ENCODE data around the gene NOTUM.

NOTUM gene

DNA sequence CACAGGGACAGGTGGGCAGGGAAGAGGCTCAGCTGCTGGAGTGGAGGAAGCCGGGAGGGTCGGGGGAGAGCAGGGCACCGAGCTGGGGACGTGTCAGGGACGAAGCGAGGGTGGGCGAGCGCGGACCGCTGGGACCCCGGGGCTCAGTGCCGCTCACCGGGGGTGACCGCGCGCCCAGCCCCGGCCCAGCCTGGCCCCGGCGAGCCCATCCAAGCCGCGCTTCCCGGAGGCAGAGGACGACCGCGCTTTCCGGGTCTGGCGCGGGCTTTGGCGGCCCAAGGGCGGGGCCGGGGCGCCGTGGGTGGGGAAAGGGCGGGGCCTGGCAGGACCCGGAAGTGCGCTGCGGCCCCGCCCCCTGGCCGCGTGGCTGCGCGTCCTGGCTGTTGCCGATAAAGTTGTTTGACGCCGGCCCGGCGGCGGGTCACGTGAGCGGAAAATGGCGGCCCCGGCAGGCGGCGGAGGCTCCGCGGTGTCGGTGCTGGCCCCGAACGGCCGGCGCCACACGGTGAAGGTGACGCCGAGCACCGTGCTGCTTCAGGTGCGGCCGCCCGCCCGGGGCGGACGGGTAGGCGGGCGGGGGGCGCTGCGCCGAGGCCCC, 16.3 kb upstream of the NOTUM start, which contains the start of gene ASPSCR1:
Gene ASPSCR1 (plus strand): TSS at position 419 of the 598 bp plus-strand sequence. CDS start 18 bp downstream, at position 437.
- FAIRE-seq, result no peak

GRCh38 chr17:81976332-81977210, 15.6 kb upstream of the NOTUM start:
- no peak for FAIRE-seq

GRCh38 chr17:81973432-81973831, 12.4 kb upstream of the NOTUM start:
- FAIRE-seq, result no peak

DNA sequence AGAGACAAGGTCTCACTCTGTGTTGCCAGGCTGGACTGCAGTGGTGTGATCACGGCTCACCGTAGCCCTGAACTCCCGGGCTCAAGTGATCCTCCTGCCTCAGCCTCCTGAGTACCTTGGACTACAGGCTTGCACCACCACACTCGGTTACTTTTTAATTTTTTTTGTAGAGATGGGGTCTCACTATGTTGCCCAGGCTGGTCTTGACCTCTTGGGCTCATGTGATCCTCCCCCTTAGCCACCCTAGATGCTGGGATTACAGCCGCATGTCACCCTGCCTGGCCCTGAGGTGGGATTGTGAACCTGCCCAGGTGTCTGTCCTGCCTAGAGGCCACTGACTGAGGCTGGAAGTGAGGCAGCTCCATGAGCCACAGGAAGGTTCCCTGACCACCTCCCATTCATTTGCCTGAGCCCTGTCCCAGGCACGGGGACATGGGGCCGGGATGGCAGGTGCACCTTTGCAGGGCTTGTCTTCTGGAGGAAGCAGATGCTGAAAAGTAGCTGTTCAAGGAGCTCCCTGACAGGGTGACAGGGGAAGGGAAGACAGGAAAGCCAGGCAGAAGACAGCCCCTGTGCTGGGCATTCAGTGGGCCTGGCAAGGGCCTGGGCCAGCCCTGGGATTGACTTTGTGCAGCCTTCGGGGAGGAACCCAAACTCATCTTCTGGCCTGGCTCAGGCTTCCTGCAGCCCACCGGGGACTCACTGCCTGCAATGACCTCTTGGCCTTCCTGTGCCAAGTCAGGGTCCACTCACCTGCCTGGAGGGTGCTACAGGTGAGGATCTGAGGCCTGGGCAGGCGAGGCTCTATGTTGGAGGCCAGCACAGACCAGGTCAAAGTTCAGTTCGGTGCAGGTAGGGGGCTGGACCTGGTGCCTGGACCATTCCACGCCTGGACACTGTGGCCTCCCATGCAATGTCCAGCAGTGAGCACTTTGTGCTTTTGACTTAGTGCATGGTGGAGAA, 8.1 kb upstream of the NOTUM start:
- FAIRE-seq, result no peak

- FAIRE-seq, result no peak
Observed at GRCh38 chr17:81968396-81968745, 7.4 kb upstream of the NOTUM start.

DNA sequence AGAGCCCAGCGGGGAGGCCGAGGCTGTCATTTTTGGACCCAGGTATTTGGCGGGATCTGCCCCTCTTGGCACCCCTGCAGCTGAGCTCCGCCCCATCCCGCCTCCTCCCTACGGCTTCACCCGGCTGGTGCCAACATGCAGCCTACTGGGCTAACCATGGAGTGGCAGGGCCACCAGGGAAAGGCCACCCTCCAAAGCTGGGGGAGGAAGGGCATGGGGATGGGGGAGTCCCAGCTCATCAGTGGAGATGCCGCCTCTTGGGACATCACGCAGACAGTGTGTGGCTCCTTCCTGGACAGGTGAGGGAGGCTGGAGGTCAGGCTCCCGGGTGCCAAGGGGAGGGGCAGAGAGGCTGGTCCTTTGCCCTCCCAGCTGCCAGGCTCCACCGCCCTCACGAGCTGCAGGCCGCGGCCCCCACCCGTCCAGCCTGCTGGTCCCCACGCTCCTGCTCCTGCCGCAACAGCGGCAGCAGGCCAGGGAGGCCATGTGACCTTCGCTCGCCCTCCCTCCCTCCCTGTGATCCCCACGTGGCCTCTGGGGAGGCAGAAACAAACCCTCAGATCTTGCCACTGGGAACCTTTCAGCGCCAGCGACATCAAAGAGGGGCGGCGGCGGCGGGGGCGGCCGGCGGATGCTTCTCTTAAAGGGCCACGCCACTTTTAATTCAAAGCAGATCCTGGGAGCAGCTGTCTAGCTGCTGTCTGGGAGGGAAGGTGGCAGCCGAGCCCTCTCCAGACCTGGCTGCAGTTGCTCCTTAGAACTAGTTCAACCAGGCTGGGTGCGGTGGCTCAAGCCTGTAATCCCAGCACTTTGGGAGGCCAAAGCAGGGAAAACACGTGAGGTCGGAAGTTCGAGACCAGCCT, 6.8 kb upstream of the NOTUM start:
- FAIRE-seq, result no peak

GRCh38 chr17:81967244-81967532, 6.2 kb upstream of the NOTUM start:
- FAIRE-seq, result no peak

GRCh38 chr17:81966343-81967243, 5.6 kb upstream of the NOTUM start:
- FAIRE-seq, result no peak

DNA sequence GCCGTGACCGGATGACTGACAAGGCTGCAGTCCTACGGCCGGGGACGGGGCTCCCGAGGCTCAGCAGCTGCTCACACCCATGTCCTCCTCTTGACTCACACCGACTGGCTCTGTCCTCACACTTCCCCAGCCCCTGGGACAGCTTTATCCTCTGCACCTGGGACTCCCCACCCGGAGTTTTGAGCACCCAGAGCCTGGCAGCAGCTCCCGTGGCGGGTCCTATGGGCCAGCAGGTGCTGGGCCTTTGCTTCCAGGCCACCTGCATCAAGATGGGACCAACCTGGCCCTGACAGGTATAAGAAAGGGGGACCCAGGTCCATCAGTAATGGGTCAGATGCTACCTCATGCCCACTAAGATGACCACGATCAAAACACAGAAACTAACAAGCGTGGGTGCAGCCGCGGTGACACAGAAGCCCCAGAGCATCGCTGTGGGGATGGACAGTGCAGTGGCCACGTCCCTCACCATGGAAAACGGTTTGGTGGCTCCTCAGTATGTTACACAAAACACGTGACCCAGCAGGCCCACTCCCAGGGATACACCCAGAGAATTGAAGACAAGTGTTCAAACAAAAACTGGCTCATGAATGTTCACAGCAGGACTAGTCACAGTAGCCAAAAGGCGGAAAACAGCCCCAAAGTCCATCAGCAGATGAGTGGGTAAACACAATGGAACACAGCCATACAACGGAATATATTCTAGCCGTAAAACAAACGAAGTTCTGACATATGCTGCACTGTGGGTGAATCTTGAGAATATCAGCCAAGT, 3.3 kb upstream of the NOTUM start:
- no peak for FAIRE-seq

DNA sequence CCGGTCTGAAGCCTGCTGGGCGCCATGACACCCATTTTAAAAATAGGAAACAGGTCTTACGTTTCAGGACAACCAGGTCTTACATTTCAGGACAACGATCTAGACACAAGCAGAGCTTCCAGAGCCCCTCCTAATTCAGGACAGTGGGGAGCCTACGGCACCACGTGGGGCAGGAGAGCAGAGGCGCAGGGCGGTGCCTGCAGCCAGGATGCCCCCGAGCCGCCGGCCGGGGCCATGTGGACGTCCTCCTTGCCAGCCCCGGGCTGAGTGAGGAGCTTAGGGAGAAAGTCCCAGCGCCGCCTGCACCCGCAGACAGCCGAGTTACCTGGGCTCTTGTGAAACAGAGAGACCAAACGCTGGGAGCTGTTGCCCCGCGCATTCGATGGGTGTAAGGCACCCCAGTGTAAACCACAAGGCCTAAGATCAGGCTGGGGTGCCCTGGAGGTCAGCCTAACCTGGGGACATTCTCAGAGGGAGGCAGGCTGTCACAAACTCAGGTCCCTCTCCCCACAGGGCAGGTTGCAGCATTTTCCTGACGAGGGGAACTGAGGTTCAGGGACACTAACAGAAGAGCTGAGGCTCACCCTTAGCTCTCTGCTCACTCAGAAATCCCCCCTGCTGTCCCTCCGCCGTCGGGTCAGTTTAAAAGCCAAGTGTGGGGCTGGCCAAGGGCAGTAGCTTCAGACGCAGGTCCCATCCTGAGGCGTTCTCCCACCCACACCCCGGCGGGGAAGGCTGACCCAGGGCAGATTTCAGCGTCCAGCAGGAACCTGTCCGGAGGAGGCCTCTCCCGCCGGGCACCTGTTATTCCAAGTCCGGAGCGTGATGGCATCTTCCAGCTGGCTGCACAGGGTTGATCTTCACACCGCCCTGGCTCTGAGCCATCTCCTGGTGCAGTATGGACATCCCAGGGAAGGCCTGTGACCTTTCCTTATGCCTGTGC, 1.8 kb upstream of the NOTUM start:
- FAIRE-seq, result no peak

DNA sequence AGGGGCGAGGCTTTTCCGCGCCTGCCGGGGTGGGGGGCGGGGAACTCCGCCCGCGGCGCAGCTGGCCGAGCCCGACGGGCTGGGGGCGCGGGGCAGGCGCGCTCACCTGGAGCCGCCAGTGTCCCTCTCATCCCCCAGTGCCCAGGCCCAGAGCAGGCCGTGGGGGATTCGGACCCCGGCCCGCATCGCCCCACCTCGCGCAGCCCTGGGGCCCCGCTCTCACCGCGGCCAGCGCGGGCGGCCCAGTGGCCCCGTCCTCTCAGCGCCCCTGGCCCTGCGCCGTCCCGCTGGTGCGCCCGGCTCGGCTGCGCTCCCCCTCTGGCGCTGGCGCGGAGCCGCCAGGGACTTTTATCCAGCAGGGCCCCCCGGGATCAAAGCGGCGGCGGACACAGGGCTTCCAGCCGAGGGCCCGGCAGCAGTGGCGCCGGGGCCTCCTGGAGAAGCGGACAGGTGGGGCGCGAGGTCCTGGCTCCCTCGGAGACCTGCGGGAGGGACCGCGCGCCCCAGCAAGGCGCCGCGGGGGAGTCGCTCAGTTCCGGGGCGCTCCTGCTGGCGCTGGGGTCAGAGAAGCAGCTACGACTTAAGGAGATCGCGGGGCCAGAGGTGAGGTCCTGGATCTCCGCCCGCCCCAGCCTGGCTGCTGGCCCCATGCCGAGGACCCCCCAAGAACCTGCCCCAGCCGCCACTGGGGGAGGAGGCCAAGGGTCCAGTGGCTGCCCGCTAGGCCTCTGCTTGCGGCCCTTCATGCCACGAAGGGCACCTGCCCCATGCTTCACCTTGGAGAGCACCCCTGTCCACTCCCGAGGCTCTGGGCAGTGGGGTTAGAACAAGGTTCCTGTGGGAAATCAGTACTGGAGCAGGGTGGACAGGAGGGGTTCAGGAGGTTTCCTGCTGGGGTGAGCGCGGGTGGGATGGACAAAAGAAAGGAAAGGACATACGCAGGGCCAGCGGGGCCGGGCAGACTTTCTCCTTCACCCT, 823 bp upstream of the NOTUM start:
- FAIRE-seq, result no peak

DNA sequence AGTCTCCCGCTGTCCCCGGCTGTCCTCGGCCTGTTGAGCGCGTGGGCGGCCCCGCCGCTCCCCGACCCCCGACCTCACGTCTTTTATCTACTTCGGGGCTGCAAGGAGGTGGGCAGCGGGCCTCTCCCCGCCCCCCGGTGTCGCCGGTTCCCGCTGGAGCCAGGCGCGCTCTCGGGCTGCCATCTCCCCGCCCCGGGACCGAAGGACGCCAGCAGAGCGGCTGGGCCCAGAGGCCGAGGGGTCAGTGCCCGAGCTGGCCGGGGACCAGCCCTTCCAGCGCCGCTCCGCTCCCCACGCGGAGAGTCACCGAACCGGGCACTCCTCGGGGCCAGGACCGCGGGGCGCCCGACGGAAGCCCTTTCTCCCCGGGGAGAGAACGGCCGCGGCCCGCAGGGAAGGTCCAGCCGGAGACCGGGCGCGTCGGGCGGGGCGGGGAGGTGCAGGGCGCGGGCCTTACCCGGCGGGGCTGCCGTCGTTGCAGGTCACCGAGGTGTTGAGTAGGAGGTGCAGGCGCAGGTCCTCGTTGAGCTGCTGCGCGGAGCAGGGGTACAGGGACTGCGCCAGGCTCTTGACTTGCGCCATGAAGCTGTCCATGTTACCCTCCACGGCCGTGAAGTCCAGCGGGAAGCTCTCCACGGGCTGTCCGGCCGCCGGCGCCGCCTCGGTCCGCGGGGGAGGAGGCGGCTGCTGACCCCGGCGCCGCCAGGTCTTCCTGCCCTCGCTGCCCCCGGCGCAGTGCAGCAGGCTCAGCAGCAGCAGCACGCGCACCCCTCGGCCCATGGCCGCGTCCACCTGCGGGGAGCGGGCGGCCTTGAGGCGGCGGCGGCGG, 643 bp downstream of the NOTUM start:
- no peak for FAIRE-seq

- FAIRE-seq, result no peak
Observed at GRCh38 chr17:81959362-81960129, 1.4 kb downstream of the NOTUM start.

DNA sequence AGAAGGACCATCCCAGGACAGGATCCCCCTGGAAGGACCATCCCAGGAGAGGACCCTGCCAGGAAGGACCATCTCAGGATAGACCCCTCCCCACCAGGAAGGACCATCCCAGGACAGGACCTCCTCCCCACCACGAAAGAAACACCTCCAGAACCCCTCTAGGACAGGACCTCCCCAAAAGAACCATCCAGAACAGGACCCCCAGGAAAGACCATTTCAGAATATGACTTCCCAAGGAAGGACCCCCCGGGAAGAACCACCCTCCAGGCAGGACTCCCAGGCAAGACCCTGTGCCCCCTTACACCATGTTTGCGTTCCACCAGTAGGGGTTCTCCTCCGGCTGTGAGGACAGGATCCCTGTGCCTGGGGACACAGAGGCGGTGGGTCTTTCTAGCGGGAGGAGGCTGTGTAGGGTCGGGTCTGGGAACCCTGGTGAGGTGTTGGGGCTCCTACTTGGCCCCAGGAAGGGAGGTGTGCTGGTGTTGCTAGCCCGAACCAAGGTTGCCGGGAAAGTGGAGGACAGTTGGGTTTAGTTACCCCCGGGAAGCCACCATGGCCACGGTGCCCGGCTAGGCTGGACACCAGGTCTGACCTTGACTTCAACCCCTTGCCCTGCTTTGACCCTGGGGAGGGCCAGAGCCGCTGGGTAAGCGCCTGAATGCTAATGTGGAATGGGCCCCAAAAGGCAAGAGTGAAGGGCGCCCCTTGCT, 2.2 kb downstream of the NOTUM start:
- no peak for FAIRE-seq

DNA sequence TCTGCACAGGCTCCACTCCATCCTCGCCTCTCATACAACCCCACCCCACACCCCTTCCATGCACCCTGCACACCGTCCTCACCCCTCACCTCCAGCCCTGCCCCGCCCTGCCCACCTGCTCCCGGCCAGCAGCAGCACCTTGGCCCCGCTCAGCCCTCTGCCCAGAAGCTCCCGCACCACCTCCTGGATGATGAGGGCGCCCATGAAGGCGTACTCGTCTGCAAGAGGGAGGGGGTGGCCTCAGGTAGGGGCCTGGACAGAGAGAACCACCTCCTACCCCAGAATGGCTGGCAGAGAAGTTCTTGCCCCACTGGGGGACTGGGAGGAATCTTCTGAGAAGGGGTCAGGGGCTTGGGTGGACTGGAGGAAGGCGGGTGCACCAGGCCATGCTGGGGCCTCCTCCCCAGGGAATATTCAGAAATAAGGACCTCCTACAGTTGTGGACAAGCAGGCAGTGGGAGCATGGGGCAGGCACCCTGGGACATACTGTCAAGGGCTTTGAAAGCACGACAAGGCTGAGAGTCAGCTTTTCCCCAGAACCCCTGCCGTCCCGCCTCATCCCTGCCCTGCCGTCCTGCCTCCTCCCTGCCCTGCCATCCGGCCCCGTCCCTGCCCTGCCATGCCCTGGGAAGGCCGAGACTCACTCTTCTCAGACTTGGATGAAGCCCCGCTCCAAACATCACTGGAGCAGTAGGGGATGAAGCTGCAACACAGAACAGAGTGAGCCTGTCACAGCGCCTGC, 3.1 kb downstream of the NOTUM start:
- FAIRE-seq, result no peak

Measured in endometrium (tissue), 2 donors.